Testis (tissue), 2 donors: ENCODE measurements around the gene CLDN5.

Experiments used
- POLR2A ChIP-seq: fragments of 450-650 bp; IDR thresholded peaks from one replicate; pipeline ENCODE4 v1.6.1; 2017; ENCODE audit warnings: antibody characterized with exemption, mild to moderate bottlenecking, moderate library complexity
- TF ChIP-seq, protein P1 (sequence below), 3 experiments: fragments of 450-650 bp in 2 of 3; fragments of 200-600 bp in 1 of 3; sonication (generic) in 1 of 3; IDR thresholded peaks; one replicate each; pipeline ENCODE4 v1.5.1; 2016 to 2019; ENCODE audit warnings: antibody characterized with exemption in 3 of 3, mild to moderate bottlenecking in 2 of 3, moderate library complexity in 1 of 3

DNA sequence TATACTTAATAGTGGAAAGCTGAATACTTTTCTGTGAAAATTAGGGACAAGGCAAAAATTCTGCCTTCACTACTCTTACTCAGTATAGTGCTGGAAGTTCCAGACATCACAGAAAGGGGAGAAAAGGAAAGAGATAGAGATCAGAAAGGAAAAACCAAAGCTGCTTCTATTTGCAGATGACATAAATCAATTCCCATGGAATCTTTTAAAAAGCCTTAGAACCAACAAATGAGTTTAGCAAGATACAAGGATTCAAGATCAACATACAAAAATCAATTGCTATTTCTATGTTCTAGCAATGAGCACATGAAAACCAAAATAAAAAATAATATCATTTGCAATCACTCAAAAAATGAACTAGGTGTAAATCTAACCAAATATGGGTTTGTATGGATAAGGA is 16.2 kb upstream of the CLDN5 start:
- no peak for TF ChIP-seq POLR2A
- TF ChIP-seq, protein P1, sequence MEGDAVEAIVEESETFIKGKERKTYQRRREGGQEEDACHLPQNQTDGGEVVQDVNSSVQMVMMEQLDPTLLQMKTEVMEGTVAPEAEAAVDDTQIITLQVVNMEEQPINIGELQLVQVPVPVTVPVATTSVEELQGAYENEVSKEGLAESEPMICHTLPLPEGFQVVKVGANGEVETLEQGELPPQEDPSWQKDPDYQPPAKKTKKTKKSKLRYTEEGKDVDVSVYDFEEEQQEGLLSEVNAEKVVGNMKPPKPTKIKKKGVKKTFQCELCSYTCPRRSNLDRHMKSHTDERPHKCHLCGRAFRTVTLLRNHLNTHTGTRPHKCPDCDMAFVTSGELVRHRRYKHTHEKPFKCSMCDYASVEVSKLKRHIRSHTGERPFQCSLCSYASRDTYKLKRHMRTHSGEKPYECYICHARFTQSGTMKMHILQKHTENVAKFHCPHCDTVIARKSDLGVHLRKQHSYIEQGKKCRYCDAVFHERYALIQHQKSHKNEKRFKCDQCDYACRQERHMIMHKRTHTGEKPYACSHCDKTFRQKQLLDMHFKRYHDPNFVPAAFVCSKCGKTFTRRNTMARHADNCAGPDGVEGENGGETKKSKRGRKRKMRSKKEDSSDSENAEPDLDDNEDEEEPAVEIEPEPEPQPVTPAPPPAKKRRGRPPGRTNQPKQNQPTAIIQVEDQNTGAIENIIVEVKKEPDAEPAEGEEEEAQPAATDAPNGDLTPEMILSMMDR (IDR thresholded peaks at IDR 0.05) = no peak
